ENCODE data around the gene NALCN. TPM values are rescaled to one million over a fixed set of nuclear protein-coding genes. Genes with fewer than 3 reads are reported as not detected.

Gene NALCN
- total and polyA plus RNA-seq, 2 of the 8 experiments (the other 6 are each of a cell fraction or from before 2014, with no cell fraction given), result 0.26 to 0.54 TPM

- no peak overlapping the region for H2AFZ ChIP-seq (ENCODE audit: low read length)
- no peak overlapping the region for H3K9ac ChIP-seq (replicated peaks in 1 of 4; ENCODE audit: extremely low read depth in 1 of 4, low read depth in 3 of 4, low read length in 3 of 4)
- H2AK5ac ChIP-seq (ENCODE audit: low read depth, low read length), result no peak overlapping the region
- H4K8ac ChIP-seq (ENCODE audit: extremely low read depth, insufficient read depth, low read length), result no peak overlapping the region
- 92% methylated on average over 5 of the region's 5 CpGs; no CpG with 5 or more reads in 1 of the 2 experiments for WGBS, 2 experiments (ENCODE audit: extremely low coverage in 1 of 2, insufficient coverage in 1 of 2, insufficient read length in 1 of 2, insufficient replicate concordance in 2 of 2, low coverage in 1 of 2, low lambda C conversion rate in 2 of 2, missing lambda C conversion rate in 1 of 2)
- POLR2A ChIA-PET (ENCODE audit: partially characterized antibody), result no interaction called here
- no peak overlapping the region for H2BK15ac ChIP-seq (ENCODE audit: low read length)
- H2BK20ac ChIP-seq (ENCODE audit: low read length), result no peak overlapping the region
- H3K79me2 ChIP-seq (ENCODE audit: control insufficient read depth in 1 of 2, insufficient read depth in 2 of 2, low read length in 2 of 2), result no peaks in the 10 kb centered on the region
- no peak overlapping the region for H3K56ac ChIP-seq (replicated peaks; ENCODE audit: insufficient read length, low read depth, low read length)
- no peak overlapping the region for H2BK12ac ChIP-seq (ENCODE audit: low read depth, low read length)
- H4K5ac ChIP-seq (ENCODE audit: insufficient read length, low read depth, low read length), result no peak overlapping the region
- H3K9me3 ChIP-seq (ENCODE audit: insufficient read depth in 2 of 2, low read depth in 1 of 2, low read length in 1 of 2), result no peaks in the 10 kb centered on the region
- H4K91ac ChIP-seq (replicated peaks; ENCODE audit: insufficient read length, low read length), result no peak overlapping the region
- H3K4me1 ChIP-seq (replicated peaks in 1 of 4; ENCODE audit: control insufficient read depth in 3 of 4, insufficient read depth in 4 of 4, low read length in 3 of 4), result no peaks in the 10 kb centered on the region
- FAIRE-seq (no peak), DNase-seq (ENCODE audit: low read depth in 1 of 2, low spot score in 2 of 2) (no peak)
- H3K4me3 ChIP-seq (ENCODE audit: extremely low read depth in 1 of 4, insufficient read depth in 2 of 4, low read depth in 3 of 4, low read length in 4 of 4), result no peak overlapping the region
- H3K4ac ChIP-seq (replicated peaks; ENCODE audit: insufficient read length, low read depth, low read length), result no peak overlapping the region
- no peak overlapping the region for H3K14ac ChIP-seq (ENCODE audit: insufficient read length)
- no peak overlapping the region for H3K4me2 ChIP-seq (ENCODE audit: insufficient read depth in 1 of 2, low read depth in 2 of 2, low read length in 2 of 2)
- H3K79me1 ChIP-seq (ENCODE audit: low read depth, low read length), result no peaks in the 10 kb centered on the region
- CTCF ChIA-PET (ENCODE audit: partially characterized antibody), result no interaction called here
- H3K18ac ChIP-seq (ENCODE audit: extremely low read depth, low read length), result no peak overlapping the region
- no peaks in the 10 kb centered on the region for H3K36me3 ChIP-seq (ENCODE audit: control insufficient read depth in 2 of 4, insufficient read depth in 4 of 4, low read length in 3 of 4)
- H3K23me2 ChIP-seq (ENCODE audit: low read depth, low read length), result no peaks in the 10 kb centered on the region
- no peak overlapping the region for H3K27ac ChIP-seq (ENCODE audit: low read depth, low read length)
- H3K27me3 ChIP-seq (replicated peaks in 1 of 4; ENCODE audit: control insufficient read depth in 3 of 4, extremely low read depth in 1 of 4, insufficient read depth in 3 of 4, low read length in 3 of 4), result no peaks in the 10 kb centered on the region
- H2BK5ac ChIP-seq (ENCODE audit: low read depth, low read length), result no peak overlapping the region
- no peak overlapping the region for H2BK120ac ChIP-seq (replicated peaks; ENCODE audit: low read depth, low read length)
- H3K23ac ChIP-seq (ENCODE audit: insufficient read length), result no peak overlapping the region
- no peaks in the 10 kb centered on the region for H4K20me1 ChIP-seq (replicated peaks in 1 of 2; ENCODE audit: control insufficient read depth in 1 of 2, insufficient read depth in 2 of 2, low read length in 2 of 2)
- no peak for TF ChIP-seq POU5F1 (IDR thresholded peaks at IDR 0.05; ENCODE audit: low read depth, low read length)
- TF ChIP-seq ASH2L (IDR thresholded peaks at IDR 0.05; ENCODE audit: low read length), result no peak
- no peak for TF ChIP-seq E2F6 (IDR thresholded peaks at IDR 0.05)
- no peak for TF ChIP-seq KDM5A (IDR thresholded peaks at IDR 0.05; ENCODE audit: low read length)
- TF ChIP-seq MAFK (IDR thresholded peaks at IDR 0.05; ENCODE audit: low read depth, low read length), result no peak
- no peak for TF ChIP-seq CREB1 (IDR thresholded peaks at IDR 0.05)
- no peak for TF ChIP-seq GABPA (IDR thresholded peaks at IDR 0.05; ENCODE audit: borderline replicate concordance, insufficient read depth, low read length)
- no peak for TF ChIP-seq RFX5 (IDR thresholded peaks at IDR 0.05; ENCODE audit: borderline replicate concordance, low read depth, low read length)
- TF ChIP-seq ATF2 (IDR thresholded peaks at IDR 0.05; ENCODE audit: low read length), result no peak
- TF ChIP-seq SP1 (IDR thresholded peaks at IDR 0.05; ENCODE audit: low read depth, low read length), result no peak
- no peak for TF ChIP-seq KDM4A (IDR thresholded peaks at IDR 0.05; ENCODE audit: low read depth, low read length, severe bottlenecking)
- TF ChIP-seq POLR2A (IDR thresholded peaks at IDR 0.05; ENCODE audit: control extremely low read depth in 1 of 2, low read depth in 2 of 2, low read length in 2 of 2), result no peak
- TF ChIP-seq SUZ12 (IDR thresholded peaks at IDR 0.05; ENCODE audit: low read length), result no peak
- no peak for TF ChIP-seq CTBP2 (IDR thresholded peaks at IDR 0.05; ENCODE audit: borderline replicate concordance, insufficient read depth, insufficient read length, low read length)
Measured at GRCh38 chr13:101332583-101332982, 83.7 kb downstream of the NALCN start.

All from H1 (cell line).